GM18868 (cell line): ENCODE measurements around the gene TRPM5.

Experiments
- ATAC-seq: cut with Tn5 transposase; IDR thresholded peaks from one replicate; pipeline ENCODE4 v1.9.1; 2021; ENCODE audit warnings: mild to moderate bottlenecking, moderate library complexity; ENCODE audit not compliant: unreplicated experiment

The TRPM5 gene

GRCh38 chr11:2453436-2453835, 9.1 kb upstream of the TRPM5 start:
- no peak for ATAC-seq

GRCh38 chr11:2452321-2453012, 8.2 kb upstream of the TRPM5 start:
- no peak for ATAC-seq

DNA sequence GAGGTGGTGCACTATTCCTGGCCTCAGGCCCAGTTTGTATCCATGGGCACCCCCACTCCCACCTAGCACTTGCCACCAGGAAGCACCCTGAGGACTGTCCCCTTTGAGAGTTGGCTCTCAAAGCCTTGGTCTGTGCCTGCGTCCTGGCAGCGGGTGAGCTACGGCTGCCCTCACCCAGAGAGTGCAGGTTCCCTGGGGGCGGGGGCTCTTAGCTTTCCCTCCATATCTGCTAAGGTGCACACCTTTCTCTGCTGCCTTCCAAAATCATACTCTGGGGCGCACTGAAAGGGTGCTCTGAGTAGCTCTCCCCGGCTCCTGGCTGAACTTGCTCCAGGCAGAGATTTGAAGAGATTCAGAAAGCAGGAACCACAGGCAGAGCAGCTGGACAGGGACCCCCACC, 7.6 kb upstream of the TRPM5 start:
- ATAC-seq: no peak

DNA sequence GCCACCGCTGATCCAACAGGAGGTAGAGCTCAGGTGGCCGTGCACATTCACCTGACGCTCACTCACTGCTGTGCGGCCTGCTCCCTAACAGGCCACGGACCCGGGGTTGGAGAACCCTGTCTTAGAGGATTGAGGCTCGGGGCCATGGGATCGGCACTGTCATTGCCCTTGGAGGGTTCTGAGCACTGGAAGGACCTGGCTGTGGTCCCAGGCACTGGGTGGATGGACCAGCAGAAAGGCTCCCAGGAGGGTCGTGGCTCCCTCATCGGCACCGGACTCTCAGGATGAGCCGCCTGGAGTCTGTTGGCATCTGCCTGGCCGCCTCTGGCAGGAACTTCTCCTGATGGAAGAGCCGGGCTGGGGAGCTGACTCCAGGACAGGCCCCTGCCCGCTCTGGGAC, 7.0 kb upstream of the TRPM5 start:
- no peak for ATAC-seq

DNA sequence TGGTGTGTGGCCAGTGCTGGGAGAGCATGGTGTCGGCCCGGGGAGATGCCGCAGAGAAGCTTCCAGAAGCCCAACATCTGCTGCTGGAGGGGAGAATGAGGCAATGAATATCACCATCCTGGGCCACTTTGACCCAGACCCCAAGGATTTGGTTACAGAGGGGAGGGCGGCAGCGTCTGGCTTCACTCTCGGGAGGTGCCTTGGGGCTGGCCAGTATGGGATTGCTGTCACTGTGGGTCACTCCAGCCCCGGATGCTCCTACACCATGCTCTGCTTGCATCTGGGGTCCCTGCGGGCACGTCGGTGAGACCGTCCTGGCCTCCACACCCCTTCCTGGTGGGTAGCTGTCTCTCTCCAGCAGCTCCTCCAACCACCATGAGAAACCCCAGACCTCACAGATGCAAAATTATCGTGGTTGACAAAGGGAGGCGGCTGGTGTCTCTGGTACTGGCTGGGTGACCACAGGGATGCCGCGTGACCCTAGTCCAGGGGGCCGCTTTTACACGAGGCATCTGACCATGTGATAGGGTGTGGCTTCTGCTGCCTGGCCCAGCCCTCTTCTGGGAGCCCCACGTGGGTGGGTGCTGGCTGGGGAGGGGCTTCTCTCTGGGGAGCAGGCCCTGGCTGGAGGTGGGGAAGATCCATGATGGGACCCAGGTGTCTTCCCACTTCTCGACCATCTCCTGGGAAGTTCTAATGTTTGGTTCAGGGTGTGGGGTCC, 6.2 kb upstream of the TRPM5 start:
- ATAC-seq: no peak

GRCh38 chr11:2449548-2450320, 5.4 kb upstream of the TRPM5 start:
- ATAC-seq: no peak

GRCh38 chr11:2448661-2449547, 4.6 kb upstream of the TRPM5 start:
- ATAC-seq: no peak

GRCh38 chr11:2447951-2448650, 3.8 kb upstream of the TRPM5 start:
- no peak for ATAC-seq

DNA sequence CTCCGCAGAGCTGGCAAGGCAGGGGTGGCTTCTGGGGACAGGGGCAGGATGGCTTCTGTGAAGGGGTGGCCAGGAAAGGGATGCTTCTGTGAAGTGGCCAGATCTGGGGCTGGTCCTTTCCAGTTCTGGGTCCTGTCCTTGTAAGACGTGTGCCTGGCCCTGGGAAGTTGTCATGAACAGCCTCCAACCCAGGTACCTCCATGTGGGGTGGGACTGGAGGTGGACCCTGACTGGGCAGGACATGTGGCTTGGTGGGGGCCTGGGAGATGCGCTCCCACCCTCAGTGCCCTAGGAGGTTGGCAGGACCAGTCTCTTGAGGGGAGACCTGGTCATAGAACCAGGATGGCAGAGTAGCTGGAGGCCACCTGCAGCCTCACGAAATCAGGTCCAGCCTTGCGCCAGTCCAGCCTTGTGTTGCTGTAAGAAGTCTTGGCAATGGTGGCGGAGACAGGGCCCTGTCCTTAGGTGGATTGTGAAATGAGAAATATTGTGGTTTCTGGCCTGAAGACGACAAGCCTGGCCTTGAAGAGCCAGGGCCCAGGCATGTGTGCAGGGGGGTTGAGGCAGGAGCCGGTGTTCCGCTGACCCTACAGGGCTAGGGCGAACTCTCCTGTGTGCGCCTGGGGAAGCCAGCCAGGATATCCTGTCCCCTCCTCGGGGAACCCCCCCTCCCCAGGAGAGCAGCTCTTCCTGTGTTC, 3.1 kb upstream of the TRPM5 start:
- ATAC-seq: no peak

GRCh38 chr11:2446590-2447252, 2.4 kb upstream of the TRPM5 start:
- ATAC-seq: no peak

DNA sequence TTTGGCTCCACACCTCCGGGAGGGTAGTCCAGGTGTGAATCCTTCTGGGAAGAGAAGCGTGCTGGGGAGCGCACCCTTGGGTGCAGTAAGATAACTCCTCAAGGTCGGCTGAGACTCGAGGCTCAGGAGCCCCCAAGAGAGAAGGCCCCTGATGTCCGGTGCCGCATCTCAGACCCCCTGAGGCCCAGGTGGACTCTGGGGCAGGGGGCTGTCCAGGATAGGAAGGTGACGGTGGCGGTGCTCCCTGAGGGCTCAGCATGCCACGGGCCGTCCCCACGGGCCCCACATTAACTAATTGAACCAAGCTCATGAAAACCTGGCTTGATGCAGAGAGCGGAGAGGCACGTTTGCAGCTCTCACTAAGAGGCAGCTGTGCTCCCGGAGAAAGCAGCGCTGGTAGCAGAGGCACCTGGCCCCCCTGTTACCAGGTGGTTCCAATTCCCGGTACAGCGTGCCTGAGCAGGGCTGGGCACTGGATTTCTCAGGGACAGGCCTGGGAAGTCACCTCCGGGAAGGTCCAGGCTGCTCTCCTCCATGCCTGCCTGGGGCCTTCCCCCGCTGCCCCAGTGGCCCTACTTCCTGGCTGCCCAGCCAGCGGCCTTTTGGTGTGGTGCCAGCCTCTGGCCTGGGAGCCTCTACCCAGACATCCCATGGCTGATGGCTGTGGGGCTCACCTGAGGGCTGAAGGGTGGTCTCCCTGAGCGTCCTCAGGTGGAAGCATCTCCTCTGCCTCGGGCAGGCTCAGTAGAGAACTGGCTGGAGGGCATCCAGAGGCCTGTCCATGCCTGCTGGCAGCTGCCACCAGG, 1.6 kb upstream of the TRPM5 start:
- ATAC-seq: no peak

- no peak for ATAC-seq
Observed at GRCh38 chr11:2444821-2445745, 769 bp upstream of the TRPM5 start, which contains the start of gene KCNQ1. KCNQ1 (plus strand) TSS chr11:2445008; CDS start chr11:2445099, 91 bp downstream.

DNA sequence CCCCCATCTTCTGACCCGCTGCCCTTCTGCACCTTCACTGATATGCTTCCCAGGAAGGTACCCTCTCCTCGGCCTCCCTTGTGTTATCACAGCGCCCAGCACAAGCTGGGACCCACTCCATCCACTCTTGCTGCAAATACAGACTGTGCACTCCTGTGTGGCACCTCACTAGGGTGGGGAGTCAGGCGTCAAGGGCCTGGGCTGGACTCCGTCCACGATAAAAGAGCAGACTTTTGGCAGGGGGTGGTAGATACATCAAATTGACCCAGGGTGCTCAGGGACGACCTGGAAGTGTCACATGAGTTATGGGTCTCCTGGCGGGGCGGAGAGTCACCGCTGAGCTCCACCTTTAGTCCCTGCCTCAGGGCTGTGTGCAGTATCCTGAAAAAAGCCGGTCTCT, 908 bp downstream of the TRPM5 start:
- ATAC-seq: no peak

- ATAC-seq: no peak
Observed at GRCh38 chr11:2442589-2442988, 1.7 kb downstream of the TRPM5 start.

GRCh38 chr11:2441171-2441570, 3.1 kb downstream of the TRPM5 start:
- ATAC-seq: no peak

DNA sequence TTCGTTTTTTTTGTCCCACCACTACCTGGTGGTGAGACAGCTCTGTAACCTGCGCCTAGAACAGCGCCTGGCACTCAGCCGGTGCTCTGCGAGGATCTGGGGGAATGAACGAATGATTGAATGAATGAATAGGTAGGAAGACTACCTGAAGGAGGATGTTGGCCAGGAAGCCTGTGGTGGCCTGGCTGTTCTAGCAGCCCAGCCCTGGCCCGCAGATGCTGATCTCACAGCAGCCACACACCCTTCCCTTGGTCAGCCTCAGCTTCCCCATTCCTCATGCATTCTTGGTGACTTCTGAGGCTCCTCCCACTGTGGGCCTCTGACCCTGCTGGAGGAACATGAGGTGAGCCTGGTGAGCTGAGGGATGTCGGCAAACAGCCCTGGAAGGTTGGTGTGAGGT, 3.7 kb downstream of the TRPM5 start:
- ATAC-seq: no peak

- ATAC-seq: no peak
Observed at GRCh38 chr11:2439820-2440219, 4.5 kb downstream of the TRPM5 start.
